WERI-Rb-1 (cell line): ENCODE measurements around the gene IFNA16.
A peak's percentile ranks its signal among the peaks of the same experiment; 100 is the strongest.
"Not testable (repeated sequence)": the region's sequence is repeated elsewhere in the genome, so short reads cannot be mapped to it uniquely, and the experiment has no call there.

Source experiments
- DNase-seq: peaks from one replicate; pipeline ENCODE4 v3.0.0-alpha.2; 2020
- H3K27ac ChIP-seq: fragments of 250-450 bp; sonication (Bioruptor Pico); 2 replicates; pipeline ENCODE4 v1.5.1; 2020; ENCODE audit warnings: mild to moderate bottlenecking, moderate library complexity
- H3K27me3 ChIP-seq: fragments of 250-450 bp; sonication (Bioruptor Pico); 2 replicates; pipeline ENCODE4 v1.5.1; 2021; ENCODE audit warnings: mild to moderate bottlenecking, low read depth, moderate library complexity; ENCODE audit not compliant: insufficient read depth, severe bottlenecking
- H3K36me3 ChIP-seq: fragments of 250-450 bp; sonication (Bioruptor Pico); 2 replicates; pipeline ENCODE4 v1.5.1; 2020; ENCODE audit warnings: mild to moderate bottlenecking, moderate library complexity
- H3K4me3 ChIP-seq: 2 replicates; pipeline ENCODE4 v1.5.1; 2011; ENCODE audit warnings: low read depth, mild to moderate bottlenecking, control low read depth, low read length
- H3K9me3 ChIP-seq: fragments of 250-450 bp; sonication (Bioruptor Pico); 2 replicates; pipeline ENCODE4 v1.5.1; 2021; ENCODE audit warnings: mild to moderate bottlenecking, moderate library complexity; ENCODE audit not compliant: severe bottlenecking
- CTCF ChIP-seq: IDR thresholded peaks from 2 replicates; pipeline ENCODE4 v1.5.1; 2011; ENCODE audit warnings: low read depth, mild to moderate bottlenecking, control low read depth, inconsistent platforms, low read length

The IFNA16 gene

GRCh38 chr9:21217211-21217610, at the start of gene IFNA16:
Gene IFNA16 (minus strand): TSS chr9:21217311. CDS start chr9:21217305, 6 bp downstream.
- not testable (repeated sequence) for H3K36me3 ChIP-seq, H3K27ac ChIP-seq, H3K9me3 ChIP-seq, DNase-seq, H3K4me3 ChIP-seq, H3K27me3 ChIP-seq

GRCh38 chr9:21265421-21266189, 48.5 kb upstream of the IFNA16 start:
- H3K36me3 ChIP-seq, result no peaks in the 10 kb centered on the region
- no peak for TF ChIP-seq CTCF
- H3K27ac ChIP-seq, result no peak overlapping the region
- H3K27me3 ChIP-seq, result peaks cover 3% of the 10 kb centered on the region
- no peak for DNase-seq
- no peak overlapping the region for H3K4me3 ChIP-seq
- no peaks in the 10 kb centered on the region for H3K9me3 ChIP-seq

GRCh38 chr9:21255538-21256212, 38.6 kb upstream of the IFNA16 start:
- no peak for TF ChIP-seq CTCF
- DNase-seq, result no peak
- Histone ChIP-seq H3K4me3 (no peak overlapping the region), H3K9me3 (peaks cover 4% of the 10 kb centered on the region), H3K27me3 (peaks cover 14% of the 10 kb centered on the region), H3K36me3 (no peaks in the 10 kb centered on the region), H3K27ac (no peak overlapping the region)

GRCh38 chr9:21252721-21253547, 35.8 kb upstream of the IFNA16 start:
- peaks cover 11% of the 10 kb centered on the region for H3K27me3 ChIP-seq
- no peaks in the 10 kb centered on the region for H3K9me3 ChIP-seq
- no peak overlapping the region for H3K4me3 ChIP-seq
- no peak for DNase-seq
- H3K27ac ChIP-seq, result no peak overlapping the region
- no peaks in the 10 kb centered on the region for H3K36me3 ChIP-seq
- TF ChIP-seq CTCF, result peak; percentile 42; the same call in 1 of the 2 replicates

- Histone ChIP-seq H3K9me3 (no peaks in the 10 kb centered on the region), H3K4me3 (no peak overlapping the region), H3K27me3 (peaks cover 9% of the 10 kb centered on the region), H3K27ac (no peak overlapping the region), H3K36me3 (no peaks in the 10 kb centered on the region)
- TF ChIP-seq CTCF, result no peak
- DNase-seq, result no peak
Measured at GRCh38 chr9:21251638-21252037, 34.5 kb upstream of the IFNA16 start.

- no peaks in the 10 kb centered on the region for H3K9me3 ChIP-seq
- no peak overlapping the region for H3K4me3 ChIP-seq
- peak; percentile 21; the same call in 1 of the 2 replicates for TF ChIP-seq CTCF
- no peak overlapping the region for H3K27ac ChIP-seq
- DNase-seq, result no peak
- peaks cover 9% of the 10 kb centered on the region for H3K27me3 ChIP-seq
- no peaks in the 10 kb centered on the region for H3K36me3 ChIP-seq
Measured at GRCh38 chr9:21251190-21251589, 34.1 kb upstream of the IFNA16 start.
